Mammary epithelial cell (primary cell): ENCODE measurements around the gene SLC38A8.

Source experiments
- EZH2 ChIP-seq: IDR thresholded peaks from 2 replicates; pipeline ENCODE4 v1.6.1; 2012; ENCODE audit warnings: low read length, inconsistent platforms, borderline replicate concordance
- TF ChIP-seq, protein P1 (sequence below), 2 donors: IDR thresholded peaks in 1 of 2; conservative IDR thresholded peaks in 1 of 2; 2 replicates each; pipeline ENCODE4 v1.5.1; 2011 to 2012; ENCODE audit warnings: inconsistent platforms in 2 of 2, low read length in 2 of 2, mild to moderate bottlenecking in 2 of 2, control low read depth in 1 of 2, low read depth in 1 of 2; ENCODE audit not compliant: insufficient read depth in 1 of 2; ENCODE audit errors: extremely low read depth in 1 of 2

DNA sequence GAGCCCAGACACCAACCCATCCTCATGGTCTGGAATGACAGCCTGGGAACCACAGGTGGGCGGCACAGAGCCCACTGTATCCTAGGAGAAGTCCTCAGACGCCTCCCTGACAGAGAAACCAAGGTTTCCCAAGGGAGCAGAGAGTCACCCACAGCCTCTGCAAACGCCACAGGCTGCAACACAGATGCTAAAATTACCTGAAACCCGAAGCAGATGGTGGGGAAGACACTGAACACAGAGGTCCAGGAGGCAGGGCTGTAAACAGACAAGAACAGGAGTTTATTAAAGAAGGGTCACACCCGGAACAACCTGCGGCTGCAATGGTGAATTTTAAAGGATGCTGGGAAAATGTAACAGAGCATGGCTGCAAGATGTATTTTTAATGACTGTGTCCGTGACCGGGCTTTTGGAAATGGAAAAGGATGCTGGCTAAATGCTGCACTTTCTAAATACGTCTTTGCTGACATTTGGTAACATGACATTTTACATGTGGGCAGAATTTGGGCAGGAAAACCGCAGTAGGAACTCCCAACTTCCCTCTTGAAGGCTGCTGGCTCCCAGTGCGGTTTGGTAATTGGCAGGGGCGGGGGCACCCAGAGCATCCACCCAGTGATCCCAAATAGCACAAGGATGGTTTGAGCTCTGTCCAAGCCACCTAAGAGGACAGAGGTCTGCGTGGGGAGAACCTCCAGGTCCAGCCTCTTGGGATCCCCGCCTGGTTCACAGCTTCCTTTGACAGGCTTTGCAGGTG is 13.1 kb downstream of the SLC38A8 start:
- no peak for TF ChIP-seq EZH2
- TF ChIP-seq, protein P1, sequence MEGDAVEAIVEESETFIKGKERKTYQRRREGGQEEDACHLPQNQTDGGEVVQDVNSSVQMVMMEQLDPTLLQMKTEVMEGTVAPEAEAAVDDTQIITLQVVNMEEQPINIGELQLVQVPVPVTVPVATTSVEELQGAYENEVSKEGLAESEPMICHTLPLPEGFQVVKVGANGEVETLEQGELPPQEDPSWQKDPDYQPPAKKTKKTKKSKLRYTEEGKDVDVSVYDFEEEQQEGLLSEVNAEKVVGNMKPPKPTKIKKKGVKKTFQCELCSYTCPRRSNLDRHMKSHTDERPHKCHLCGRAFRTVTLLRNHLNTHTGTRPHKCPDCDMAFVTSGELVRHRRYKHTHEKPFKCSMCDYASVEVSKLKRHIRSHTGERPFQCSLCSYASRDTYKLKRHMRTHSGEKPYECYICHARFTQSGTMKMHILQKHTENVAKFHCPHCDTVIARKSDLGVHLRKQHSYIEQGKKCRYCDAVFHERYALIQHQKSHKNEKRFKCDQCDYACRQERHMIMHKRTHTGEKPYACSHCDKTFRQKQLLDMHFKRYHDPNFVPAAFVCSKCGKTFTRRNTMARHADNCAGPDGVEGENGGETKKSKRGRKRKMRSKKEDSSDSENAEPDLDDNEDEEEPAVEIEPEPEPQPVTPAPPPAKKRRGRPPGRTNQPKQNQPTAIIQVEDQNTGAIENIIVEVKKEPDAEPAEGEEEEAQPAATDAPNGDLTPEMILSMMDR (conservative IDR thresholded peaks at IDR 0.05 in 1 of 2, IDR thresholded peaks at IDR 0.05 in 1 of 2; ENCODE audit: extremely low read depth in 1 of 2, insufficient read depth in 1 of 2, low read depth in 1 of 2, low read length in 2 of 2), result no peak
